WI38 (cell line): ENCODE data around the gene MYO16.
"Not testable (repeated sequence)": the region's sequence is repeated elsewhere in the genome, so short reads cannot be mapped to it uniquely, and the experiment has no call there.

Experiments used
- H3K4me3 ChIP-seq: 2 replicates; pipeline ENCODE4 v1.5.1; 2011; ENCODE audit warnings: low read depth, mild to moderate bottlenecking, control low read depth, low read length
- CTCF ChIP-seq: IDR thresholded peaks from 2 replicates; pipeline ENCODE4 v1.5.1; 2012; ENCODE audit warnings: low read depth, mild to moderate bottlenecking, control low read depth, low read length

Gene MYO16

DNA sequence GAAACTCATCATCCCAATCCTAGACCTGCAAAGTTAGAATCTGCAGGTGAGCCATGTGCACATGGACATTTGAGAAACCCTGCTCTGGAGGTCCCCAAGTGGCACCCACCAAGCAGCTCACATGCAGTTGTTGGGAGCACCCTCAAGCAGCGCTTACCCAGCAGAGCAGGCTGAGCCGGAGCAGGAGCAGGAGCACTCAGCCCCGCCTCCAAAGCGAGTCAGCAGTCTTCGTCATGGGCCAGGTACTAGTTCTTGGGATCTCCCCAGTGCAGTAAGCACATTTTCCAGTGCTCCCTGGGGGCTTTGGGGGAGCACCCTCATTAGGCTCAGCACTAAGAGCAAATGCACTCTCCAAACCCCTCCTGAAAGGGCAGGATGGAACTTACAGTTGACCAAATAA is 584.3 kb downstream of the MYO16 start:
- no peak overlapping the region for H3K4me3 ChIP-seq
- TF ChIP-seq CTCF: no peak

- H3K4me3 ChIP-seq: no peak overlapping the region
- no peak for TF ChIP-seq CTCF
These were observed 585.0 kb downstream of the MYO16 start for GRCh38 chr13:109214393-109214792.

DNA sequence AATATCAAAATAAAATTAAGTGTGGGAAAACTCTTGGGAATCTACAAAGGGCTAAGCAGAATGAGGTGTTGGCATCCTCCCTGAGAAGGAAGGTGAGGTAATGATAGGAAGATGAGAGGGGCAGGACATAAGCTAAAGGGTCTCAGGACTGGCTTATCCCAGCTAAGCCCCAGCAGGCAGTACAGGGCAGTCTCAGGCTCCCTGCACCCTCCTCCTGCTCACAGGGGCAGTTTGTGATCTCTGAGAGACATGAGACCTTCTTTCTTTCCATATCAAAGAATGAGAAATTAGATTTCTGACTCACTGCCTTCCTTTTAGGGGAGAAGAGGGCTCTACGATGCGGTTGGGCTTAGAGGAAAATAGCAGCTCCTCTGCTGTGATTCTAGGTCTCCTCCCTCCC is 586.0 kb downstream of the MYO16 start:
- no peak for TF ChIP-seq CTCF

DNA sequence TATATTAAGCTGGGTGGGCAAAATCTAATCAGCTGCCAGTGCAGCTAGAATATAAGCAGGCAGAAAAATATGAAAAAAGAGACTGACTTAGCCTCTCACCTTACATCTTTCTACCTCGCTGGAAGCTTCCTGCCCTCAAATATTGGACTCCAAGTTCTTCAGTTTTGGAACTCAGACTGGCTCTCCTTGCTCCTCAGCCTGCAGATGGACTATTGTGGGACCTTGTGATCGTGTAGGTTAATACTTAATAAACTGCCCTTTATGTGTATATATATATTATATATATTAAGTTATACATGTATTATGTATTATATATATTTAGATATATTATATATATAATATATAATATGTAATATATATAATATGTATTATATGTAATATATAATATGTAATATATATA is 588.1 kb downstream of the MYO16 start:
- H3K4me3 ChIP-seq: not testable (repeated sequence)

More for the DNA sequence above, 586.0 kb downstream of the MYO16 start:
- no peak overlapping the region for H3K4me3 ChIP-seq

DNA sequence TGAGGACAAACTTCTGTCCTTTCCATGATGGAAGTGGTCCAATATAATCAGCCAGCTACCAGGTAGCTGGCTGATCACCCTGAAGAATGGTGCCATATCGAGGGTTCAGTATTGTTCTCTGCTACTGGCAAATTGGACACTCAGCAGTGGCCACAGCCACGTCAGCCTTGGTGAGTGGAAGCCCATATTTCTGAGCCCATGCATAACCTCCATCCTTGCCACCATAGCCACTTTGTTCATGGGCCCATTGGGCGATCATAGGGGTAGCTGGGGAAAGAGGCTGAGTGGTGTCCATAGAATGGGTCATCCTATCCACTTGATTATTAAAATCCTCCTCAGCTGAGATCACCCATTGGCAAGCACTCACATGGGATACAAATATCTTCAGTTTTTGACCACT is 591.2 kb downstream of the MYO16 start:
- TF ChIP-seq CTCF: no peak
- no peak overlapping the region for H3K4me3 ChIP-seq

DNA sequence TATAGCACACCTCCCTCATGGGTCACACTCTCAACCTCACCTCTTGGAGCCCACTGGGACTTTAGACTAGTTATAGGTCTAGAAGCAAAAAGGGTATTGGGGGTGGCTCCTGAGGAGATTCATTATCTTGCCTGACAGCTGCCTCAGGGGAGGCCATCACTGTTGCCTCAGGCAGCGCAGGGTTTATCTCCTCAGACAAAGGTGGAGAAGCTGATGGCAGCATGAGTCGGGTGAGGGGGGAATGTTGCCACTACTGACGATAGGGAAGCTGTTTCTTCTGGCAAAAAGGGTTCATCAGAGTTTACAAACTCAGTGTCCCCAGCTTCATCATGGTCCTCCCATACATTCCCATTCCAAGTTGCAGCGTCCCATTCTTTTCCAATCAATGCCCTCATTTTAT is 594.6 kb downstream of the MYO16 start:
- TF ChIP-seq CTCF: no peak
- H3K4me3 ChIP-seq: no peak overlapping the region

- H3K4me3 ChIP-seq: no peak overlapping the region
- no peak for TF ChIP-seq CTCF
These were observed 597.2 kb downstream of the MYO16 start for GRCh38 chr13:109226631-109227030.

GRCh38 chr13:109227344-109227940 is 598.0 kb downstream of the MYO16 start:
- no peak for TF ChIP-seq CTCF
- no peak overlapping the region for H3K4me3 ChIP-seq
